ENCODE measurements around the gene CNTNAP2.

CNTNAP2 gene

GRCh38 chr7:146966274-146966673 is 849.7 kb downstream of the CNTNAP2 start:
- no peak for TF ChIP-seq SPI1 (IDR thresholded peaks at IDR 0.05; ENCODE audit: low read depth, low read length)
- no peak for TF ChIP-seq POLR2AphosphoS5 (IDR thresholded peaks at IDR 0.05; ENCODE audit: low read depth, low read length)
- no peak for TF ChIP-seq POLR2A (IDR thresholded peaks at IDR 0.05; ENCODE audit: low read depth, low read length)
- TF ChIP-seq PAX5 (IDR thresholded peaks at IDR 0.05; ENCODE audit: insufficient read depth, low read length, severe bottlenecking), result no peak
- TF ChIP-seq TAF1 (IDR thresholded peaks at IDR 0.05; ENCODE audit: low read depth, low read length), result no peak
- TF ChIP-seq POU2F2 (IDR thresholded peaks at IDR 0.05; ENCODE audit: low read depth, low read length), result no peak
- DNase-seq (ENCODE audit: insufficient read length, low spot score) (no peak), FAIRE-seq (no peak)

GRCh38 chr7:146982482-146982881 is 865.9 kb downstream of the CNTNAP2 start:
- TF ChIP-seq SPI1 (IDR thresholded peaks at IDR 0.05; ENCODE audit: low read depth, low read length), result no peak
- TF ChIP-seq TAF1 (IDR thresholded peaks at IDR 0.05; ENCODE audit: low read depth, low read length), result no peak
- TF ChIP-seq PAX5 (IDR thresholded peaks at IDR 0.05; ENCODE audit: insufficient read depth, low read length, severe bottlenecking), result no peak
- no peak for TF ChIP-seq POU2F2 (IDR thresholded peaks at IDR 0.05; ENCODE audit: low read depth, low read length)
- no peak for TF ChIP-seq POLR2A (IDR thresholded peaks at IDR 0.05; ENCODE audit: low read depth, low read length)
- no peak for TF ChIP-seq POLR2AphosphoS5 (IDR thresholded peaks at IDR 0.05; ENCODE audit: low read depth, low read length)
- no peak for DNase-seq (ENCODE audit: insufficient read length, low spot score)
- no peak for FAIRE-seq

GRCh38 chr7:146991596-146991995 is 875.0 kb downstream of the CNTNAP2 start:
- peak; percentile 20 for FAIRE-seq
- no peak for DNase-seq (ENCODE audit: insufficient read length, low spot score)
- TF ChIP-seq POLR2AphosphoS5 (IDR thresholded peaks at IDR 0.05; ENCODE audit: low read depth, low read length), result no peak
- TF ChIP-seq POU2F2 (IDR thresholded peaks at IDR 0.05; ENCODE audit: low read depth, low read length), result no peak
- TF ChIP-seq PAX5 (IDR thresholded peaks at IDR 0.05; ENCODE audit: insufficient read depth, low read length, severe bottlenecking), result no peak
- no peak for TF ChIP-seq SPI1 (IDR thresholded peaks at IDR 0.05; ENCODE audit: low read depth, low read length)
- no peak for TF ChIP-seq TAF1 (IDR thresholded peaks at IDR 0.05; ENCODE audit: low read depth, low read length)
- no peak for TF ChIP-seq POLR2A (IDR thresholded peaks at IDR 0.05; ENCODE audit: low read depth, low read length)

- DNase-seq (ENCODE audit: insufficient read length, low spot score) (no peak), FAIRE-seq (no peak)
- TF ChIP-seq POLR2AphosphoS5 (IDR thresholded peaks at IDR 0.05; ENCODE audit: low read depth, low read length) (no peak), PAX5 (IDR thresholded peaks at IDR 0.05; ENCODE audit: insufficient read depth, low read length, severe bottlenecking) (no peak), POLR2A (IDR thresholded peaks at IDR 0.05; ENCODE audit: low read depth, low read length) (no peak), POU2F2 (IDR thresholded peaks at IDR 0.05; ENCODE audit: low read depth, low read length) (no peak), SPI1 (IDR thresholded peaks at IDR 0.05; ENCODE audit: low read depth, low read length) (no peak), TAF1 (IDR thresholded peaks at IDR 0.05; ENCODE audit: low read depth, low read length) (no peak)
Observed at GRCh38 chr7:146993764-146994163, 877.2 kb downstream of the CNTNAP2 start.

GRCh38 chr7:147008530-147008929 is 891.9 kb downstream of the CNTNAP2 start:
- FAIRE-seq (no peak), DNase-seq (ENCODE audit: insufficient read length, low spot score) (no peak)
- TF ChIP-seq POU2F2 (IDR thresholded peaks at IDR 0.05; ENCODE audit: low read depth, low read length) (no peak), POLR2A (IDR thresholded peaks at IDR 0.05; ENCODE audit: low read depth, low read length) (no peak), POLR2AphosphoS5 (IDR thresholded peaks at IDR 0.05; ENCODE audit: low read depth, low read length) (no peak), PAX5 (IDR thresholded peaks at IDR 0.05; ENCODE audit: insufficient read depth, low read length, severe bottlenecking) (no peak), SPI1 (IDR thresholded peaks at IDR 0.05; ENCODE audit: low read depth, low read length) (no peak), TAF1 (IDR thresholded peaks at IDR 0.05; ENCODE audit: low read depth, low read length) (no peak)

GRCh38 chr7:147012666-147013065 is 896.1 kb downstream of the CNTNAP2 start:
- no peak for DNase-seq (ENCODE audit: insufficient read length, low spot score)
- TF ChIP-seq SPI1 (IDR thresholded peaks at IDR 0.05; ENCODE audit: low read depth, low read length), result no peak
- no peak for TF ChIP-seq PAX5 (IDR thresholded peaks at IDR 0.05; ENCODE audit: insufficient read depth, low read length, severe bottlenecking)
- TF ChIP-seq POLR2A (IDR thresholded peaks at IDR 0.05; ENCODE audit: low read depth, low read length), result no peak
- TF ChIP-seq POLR2AphosphoS5 (IDR thresholded peaks at IDR 0.05; ENCODE audit: low read depth, low read length), result no peak
- TF ChIP-seq POU2F2 (IDR thresholded peaks at IDR 0.05; ENCODE audit: low read depth, low read length), result no peak
- no peak for TF ChIP-seq TAF1 (IDR thresholded peaks at IDR 0.05; ENCODE audit: low read depth, low read length)
- FAIRE-seq, result no peak

- no peak for FAIRE-seq
- TF ChIP-seq PAX5 (IDR thresholded peaks at IDR 0.05; ENCODE audit: insufficient read depth, low read length, severe bottlenecking), result no peak
- no peak for TF ChIP-seq POLR2A (IDR thresholded peaks at IDR 0.05; ENCODE audit: low read depth, low read length)
- TF ChIP-seq TAF1 (IDR thresholded peaks at IDR 0.05; ENCODE audit: low read depth, low read length), result no peak
- TF ChIP-seq SPI1 (IDR thresholded peaks at IDR 0.05; ENCODE audit: low read depth, low read length), result no peak
- no peak for TF ChIP-seq POU2F2 (IDR thresholded peaks at IDR 0.05; ENCODE audit: low read depth, low read length)
- TF ChIP-seq POLR2AphosphoS5 (IDR thresholded peaks at IDR 0.05; ENCODE audit: low read depth, low read length), result no peak
Observed at GRCh38 chr7:147013825-147014224, 897.2 kb downstream of the CNTNAP2 start.

GRCh38 chr7:147014286-147014955 is 897.8 kb downstream of the CNTNAP2 start:
- FAIRE-seq (no peak), DNase-seq (ENCODE audit: insufficient read length, low spot score) (no peak)
- TF ChIP-seq POU2F2 (IDR thresholded peaks at IDR 0.05; ENCODE audit: low read depth, low read length) (no peak), TAF1 (IDR thresholded peaks at IDR 0.05; ENCODE audit: low read depth, low read length) (no peak), POLR2A (IDR thresholded peaks at IDR 0.05; ENCODE audit: low read depth, low read length) (no peak), SPI1 (IDR thresholded peaks at IDR 0.05; ENCODE audit: low read depth, low read length) (no peak), PAX5 (IDR thresholded peaks at IDR 0.05; ENCODE audit: insufficient read depth, low read length, severe bottlenecking) (no peak), POLR2AphosphoS5 (IDR thresholded peaks at IDR 0.05; ENCODE audit: low read depth, low read length) (no peak)

More at GRCh38 chr7:147013825-147014224, 897.2 kb downstream of the CNTNAP2 start:
- no peak for DNase-seq (ENCODE audit: insufficient read length, low spot score)

- FAIRE-seq (no peak), DNase-seq (ENCODE audit: insufficient read length, low spot score) (no peak)
- TF ChIP-seq SPI1 (IDR thresholded peaks at IDR 0.05; ENCODE audit: low read depth, low read length), result no peak
- no peak for TF ChIP-seq PAX5 (IDR thresholded peaks at IDR 0.05; ENCODE audit: insufficient read depth, low read length, severe bottlenecking)
- no peak for TF ChIP-seq POLR2A (IDR thresholded peaks at IDR 0.05; ENCODE audit: low read depth, low read length)
- no peak for TF ChIP-seq POLR2AphosphoS5 (IDR thresholded peaks at IDR 0.05; ENCODE audit: low read depth, low read length)
- TF ChIP-seq TAF1 (IDR thresholded peaks at IDR 0.05; ENCODE audit: low read depth, low read length), result no peak
- no peak for TF ChIP-seq POU2F2 (IDR thresholded peaks at IDR 0.05; ENCODE audit: low read depth, low read length)
Observed at GRCh38 chr7:147015999-147016398, 899.4 kb downstream of the CNTNAP2 start.
